GM08714 (cell line): Measurements from ENCODE around the gene DMRTA1.
"Not testable (repeated sequence)": the region's sequence is repeated elsewhere in the genome, so short reads cannot be mapped to it uniquely, and the experiment has no call there.

Experiments
- H3K4me3 ChIP-seq: fragments of 200-500 bp; sonication (Bioruptor generic); 2 replicates; pipeline ENCODE4 v1.5.1; 2014; ENCODE audit warnings: mild to moderate bottlenecking, low read length, inconsistent platforms
- ZNF274 ChIP-seq: IDR thresholded peaks from 2 replicates; pipeline ENCODE4 v1.6.1; 2012; ENCODE audit warnings: mild to moderate bottlenecking, low read depth, low read length

The DMRTA1 gene, protein sequence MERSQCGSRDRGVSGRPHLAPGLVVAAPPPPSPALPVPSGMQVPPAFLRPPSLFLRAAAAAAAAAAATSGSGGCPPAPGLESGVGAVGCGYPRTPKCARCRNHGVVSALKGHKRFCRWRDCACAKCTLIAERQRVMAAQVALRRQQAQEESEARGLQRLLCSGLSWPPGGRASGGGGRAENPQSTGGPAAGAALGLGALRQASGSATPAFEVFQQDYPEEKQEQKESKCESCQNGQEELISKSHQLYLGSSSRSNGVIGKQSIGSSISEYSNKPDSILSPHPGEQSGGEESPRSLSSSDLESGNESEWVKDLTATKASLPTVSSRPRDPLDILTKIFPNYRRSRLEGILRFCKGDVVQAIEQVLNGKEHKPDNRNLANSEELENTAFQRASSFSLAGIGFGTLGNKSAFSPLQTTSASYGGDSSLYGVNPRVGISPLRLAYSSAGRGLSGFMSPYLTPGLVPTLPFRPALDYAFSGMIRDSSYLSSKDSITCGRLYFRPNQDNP

DNA sequence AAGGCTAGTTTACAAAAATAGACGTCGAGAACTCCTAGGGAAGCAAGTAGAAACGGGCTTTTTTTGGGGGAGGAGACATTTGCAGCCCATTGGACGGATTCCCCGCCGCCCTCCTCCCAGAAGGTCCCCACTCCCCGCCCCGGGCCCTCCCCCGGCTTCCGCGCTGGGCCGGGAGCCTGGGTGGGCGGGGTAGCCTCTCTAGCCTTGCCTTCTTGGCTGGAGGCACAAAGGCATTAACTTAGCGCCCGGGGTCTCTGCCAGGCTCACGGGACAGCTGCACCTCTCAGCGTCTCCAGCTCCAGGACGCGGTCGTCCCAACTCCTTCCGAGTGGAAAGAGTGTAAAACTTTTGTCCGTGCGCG lies at the start of gene DMRTA1:
Gene DMRTA1, plus strand, starts transcription at position 236 of the 361 bp plus-strand sequence. CDS start 242 bp downstream, outside the sequence.
- H3K4me3 ChIP-seq: peak within 1 kb of the TSS; percentile 48
- TF ChIP-seq ZNF274: no peak

DNA sequence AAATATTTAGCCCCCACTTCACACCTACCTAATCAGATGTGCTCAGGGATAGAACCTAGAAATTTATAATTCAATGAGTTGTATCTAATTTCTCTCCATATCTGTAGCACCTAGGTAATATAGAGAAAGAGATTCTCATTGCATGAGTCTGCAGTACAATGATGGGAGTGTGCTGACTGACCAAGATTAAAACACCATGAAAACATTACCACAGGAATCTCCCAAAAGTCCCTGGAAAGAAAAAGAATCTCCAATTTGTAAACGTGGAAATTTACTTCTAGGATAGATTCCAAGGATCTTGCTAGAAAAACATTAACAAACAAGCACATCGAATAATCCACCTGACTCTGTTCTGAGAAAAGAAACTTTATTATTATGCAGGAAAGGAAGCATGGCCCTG lies 45.0 kb upstream of the DMRTA1 start:
- H3K4me3 ChIP-seq: no peak overlapping the region
- TF ChIP-seq ZNF274: no peak

DNA sequence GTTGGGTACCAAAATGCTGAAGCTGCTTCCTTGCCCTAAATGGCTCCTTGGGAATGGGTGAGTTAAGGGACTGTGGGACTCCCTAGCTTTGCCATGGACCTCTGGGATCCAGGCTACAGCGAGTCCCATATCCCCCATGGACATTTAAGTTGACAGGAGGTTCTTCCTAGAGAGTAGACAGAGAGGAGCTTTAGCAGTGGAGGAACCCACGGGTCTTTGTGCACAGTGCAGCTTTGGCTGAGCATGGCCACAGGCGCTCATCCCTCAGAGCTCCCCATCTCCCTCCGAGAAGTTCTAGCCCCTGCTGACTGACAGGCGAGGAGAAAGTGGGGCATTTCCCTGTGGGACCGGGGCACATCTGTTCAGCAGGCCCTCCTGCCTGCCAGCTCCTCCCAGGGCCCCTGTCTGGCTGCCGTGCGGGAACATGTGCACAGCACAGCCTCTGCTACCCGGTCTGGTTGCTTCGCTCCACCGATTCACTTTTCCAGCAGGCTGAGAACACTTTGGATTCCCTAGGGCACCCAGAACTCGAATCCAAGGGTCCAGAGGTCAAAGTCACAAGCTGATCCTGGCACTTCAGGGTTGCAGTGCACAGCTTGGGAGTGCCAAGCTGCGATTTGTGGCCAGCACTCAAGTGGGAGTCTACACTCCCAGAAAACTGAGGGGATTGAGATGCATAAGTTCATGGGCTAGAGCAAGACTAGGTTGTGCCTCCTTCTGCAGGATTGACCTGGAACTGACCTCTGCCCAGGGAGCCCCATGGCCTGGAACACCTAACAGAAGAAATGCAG lies 40.6 kb upstream of the DMRTA1 start:
- H3K4me3 ChIP-seq: no peak overlapping the region
- TF ChIP-seq ZNF274: no peak

DNA sequence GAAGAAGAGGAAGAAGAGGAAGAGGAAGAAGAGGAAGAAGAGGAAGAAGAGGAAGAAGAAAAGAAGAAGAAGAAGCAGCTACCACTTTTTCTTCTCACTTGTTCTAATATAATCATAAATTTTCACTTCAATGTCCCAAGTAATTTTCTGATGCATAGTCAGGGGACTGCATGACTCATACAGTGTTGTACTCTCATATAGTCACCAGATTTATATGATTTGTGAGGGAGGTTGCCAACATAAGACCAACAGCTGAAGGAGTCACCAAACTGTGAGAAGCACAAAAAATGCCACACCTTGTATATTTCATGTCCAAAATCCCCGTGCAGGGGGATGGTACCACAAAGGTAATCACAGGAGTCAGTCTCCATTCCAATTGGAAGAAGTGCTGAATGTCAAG lies 32.7 kb upstream of the DMRTA1 start:
- H3K4me3 ChIP-seq: no peak overlapping the region
- no peak for TF ChIP-seq ZNF274

DNA sequence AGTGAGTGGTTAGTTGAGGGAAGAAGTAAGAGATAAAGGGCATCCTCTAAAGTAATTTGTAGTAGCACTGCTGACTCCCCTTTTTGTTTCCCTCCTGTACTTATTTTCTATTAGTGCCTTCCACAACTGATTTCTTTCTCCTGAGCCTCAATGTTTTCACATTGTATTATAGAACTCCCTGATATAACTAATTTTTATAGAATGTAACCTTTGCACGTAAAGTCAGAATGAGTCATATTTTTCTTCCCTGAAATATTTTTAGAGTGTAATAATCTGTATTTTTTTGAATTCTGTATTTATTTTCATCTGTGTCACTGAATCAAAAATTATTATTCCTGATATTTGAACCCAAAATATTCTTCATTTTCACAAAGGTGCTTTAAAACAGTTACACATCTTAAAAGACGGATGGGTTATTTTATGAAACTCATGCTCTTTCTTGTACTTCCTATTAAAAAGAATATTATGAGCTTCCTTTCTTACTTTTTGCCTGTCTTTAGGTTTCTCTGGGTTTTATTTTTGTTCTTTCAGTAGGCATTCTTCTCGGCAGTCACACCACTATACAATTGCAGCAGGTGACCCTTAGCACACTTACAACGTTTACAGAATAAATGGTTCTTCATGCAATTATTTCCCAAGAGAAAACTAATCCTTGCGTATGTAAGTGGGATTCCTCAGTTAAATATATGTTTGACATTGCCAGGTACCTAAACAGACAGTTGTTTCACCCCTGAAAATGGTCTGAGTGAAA lies 30.5 kb upstream of the DMRTA1 start:
- no peak overlapping the region for H3K4me3 ChIP-seq
- TF ChIP-seq ZNF274: no peak

DNA sequence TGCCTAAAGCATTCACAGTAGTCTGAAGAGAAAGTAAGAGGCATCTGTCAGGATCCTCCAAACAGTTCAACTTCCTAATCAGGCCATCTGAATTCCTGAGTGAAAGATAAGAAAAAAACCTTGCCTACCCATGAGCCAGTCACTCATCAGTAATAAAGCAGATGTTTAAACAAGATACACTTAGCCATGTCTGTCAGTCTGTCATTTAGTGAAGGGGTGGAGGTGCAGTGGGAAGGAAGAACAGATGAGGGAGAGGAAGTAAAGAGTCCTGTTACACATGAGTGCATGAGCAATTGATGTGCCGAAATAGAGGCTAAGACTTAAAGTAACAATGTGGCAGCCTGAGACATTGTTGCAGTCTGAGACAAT lies 29.9 kb upstream of the DMRTA1 start:
- TF ChIP-seq ZNF274: no peak

DNA sequence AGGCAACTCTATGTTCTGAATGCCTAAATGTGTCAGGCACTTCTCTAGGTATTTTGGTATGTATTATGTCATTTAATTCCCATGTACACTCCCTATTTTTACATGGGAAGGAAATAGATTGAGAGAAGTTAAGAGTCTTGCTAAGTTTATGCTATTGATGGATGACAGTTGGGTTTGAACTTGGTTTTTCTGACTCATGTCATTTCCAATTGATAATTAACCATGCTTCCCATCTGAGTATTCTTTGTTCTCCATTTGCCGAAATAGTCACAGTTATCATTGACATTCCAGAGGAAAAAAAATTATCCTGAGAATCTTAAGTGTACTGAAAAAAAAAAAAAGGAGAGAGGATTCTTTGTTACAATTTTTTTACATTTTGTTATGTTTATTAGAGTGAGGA lies 23.1 kb upstream of the DMRTA1 start:
- no peak for TF ChIP-seq ZNF274

More for the DNA sequence above, 29.9 kb upstream of the DMRTA1 start:
- H3K4me3 ChIP-seq: no peak overlapping the region

DNA sequence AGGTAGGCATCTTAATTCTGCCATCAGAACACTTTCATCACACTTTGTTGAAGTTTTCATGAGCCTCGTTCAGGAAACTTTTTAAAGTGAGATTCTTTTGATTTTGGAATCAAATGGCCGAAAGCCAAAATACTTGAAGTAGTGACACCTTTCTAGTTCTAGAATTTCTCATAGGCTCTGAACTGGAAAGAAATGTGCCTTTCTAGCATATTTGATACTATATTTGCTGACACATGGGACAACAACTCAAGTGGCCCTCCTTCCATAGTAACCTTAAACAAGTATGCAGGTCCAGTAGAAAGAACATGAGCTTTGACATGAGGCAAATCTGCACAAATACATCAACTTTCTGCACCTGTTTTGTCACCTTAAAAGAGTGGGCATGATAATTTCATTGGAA lies 22.0 kb upstream of the DMRTA1 start:
- no peak overlapping the region for H3K4me3 ChIP-seq
- no peak for TF ChIP-seq ZNF274

More for the DNA sequence above, 23.1 kb upstream of the DMRTA1 start:
- no peak overlapping the region for H3K4me3 ChIP-seq

DNA sequence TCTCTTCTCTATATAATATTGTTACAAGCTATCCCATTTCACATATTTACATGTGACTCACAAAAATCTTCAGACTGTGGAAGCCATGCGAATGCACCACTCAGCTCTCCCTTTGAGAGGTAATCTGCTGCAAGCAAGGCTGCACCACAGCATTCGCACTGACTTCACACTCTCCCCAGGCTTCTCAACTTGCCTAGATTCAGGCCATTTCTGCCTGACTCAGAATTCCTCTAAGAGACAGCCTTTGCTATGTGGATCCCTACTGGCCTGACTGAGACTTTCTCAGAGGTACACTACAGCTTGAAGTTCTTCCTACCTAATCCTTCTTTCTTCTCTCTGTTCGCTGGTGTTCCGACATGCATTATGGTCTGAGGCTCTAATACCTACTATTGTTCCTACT lies 21.1 kb upstream of the DMRTA1 start:
- H3K4me3 ChIP-seq: no peak overlapping the region

DNA sequence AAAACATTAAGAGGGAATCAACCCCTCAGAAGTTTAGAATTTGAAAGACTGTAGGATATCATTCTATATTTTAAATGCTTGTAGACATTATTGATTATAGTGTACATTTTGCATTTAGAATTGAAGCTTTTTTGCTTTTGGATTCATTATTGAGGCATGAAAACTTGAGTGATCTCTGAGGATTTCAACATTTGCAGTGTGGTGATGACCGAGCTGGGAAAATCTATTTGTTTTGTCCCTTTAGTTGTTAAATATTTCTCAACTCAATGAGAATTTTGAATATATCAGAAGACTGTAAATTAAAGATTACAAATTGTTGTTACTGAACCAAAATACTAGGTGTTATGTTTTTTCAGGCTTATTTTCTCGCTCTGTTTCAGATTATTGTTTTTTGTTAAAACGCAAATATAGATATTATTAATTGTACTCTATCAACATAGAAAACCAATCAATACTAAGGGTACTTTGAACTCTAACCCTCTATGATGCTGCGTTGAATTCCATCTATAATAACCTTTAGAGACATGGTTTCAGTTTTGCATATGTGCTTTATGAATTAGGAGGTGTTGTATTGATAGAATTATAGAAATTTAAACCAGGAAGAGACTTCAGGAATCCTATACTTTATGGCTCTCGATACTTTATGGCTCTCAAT lies 19.3 kb upstream of the DMRTA1 start:
- TF ChIP-seq ZNF274: no peak
- no peak overlapping the region for H3K4me3 ChIP-seq

More for the DNA sequence above, 21.1 kb upstream of the DMRTA1 start:
- no peak for TF ChIP-seq ZNF274

DNA sequence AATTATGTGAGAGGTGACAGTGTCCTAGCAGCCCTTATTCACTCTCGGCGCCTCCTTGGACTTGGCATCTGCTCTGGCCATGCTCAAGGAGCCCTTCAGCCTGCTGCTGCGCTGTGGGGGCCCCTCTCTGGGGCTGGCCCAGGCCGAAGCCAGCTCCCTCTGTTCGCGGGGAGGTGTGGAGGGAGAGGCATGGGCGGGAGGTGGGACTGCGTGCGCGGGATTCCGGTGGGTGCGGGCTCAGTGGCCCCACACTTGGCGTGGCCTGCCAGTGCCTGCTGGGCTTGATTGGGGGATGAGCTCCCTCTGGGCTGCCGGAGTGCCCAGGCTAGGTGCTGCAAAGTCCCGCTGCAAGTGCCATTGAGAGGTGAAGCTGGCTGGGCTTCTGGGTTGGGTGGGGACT lies 12.9 kb upstream of the DMRTA1 start:
- H3K4me3 ChIP-seq: no peak overlapping the region
- no peak for TF ChIP-seq ZNF274

DNA sequence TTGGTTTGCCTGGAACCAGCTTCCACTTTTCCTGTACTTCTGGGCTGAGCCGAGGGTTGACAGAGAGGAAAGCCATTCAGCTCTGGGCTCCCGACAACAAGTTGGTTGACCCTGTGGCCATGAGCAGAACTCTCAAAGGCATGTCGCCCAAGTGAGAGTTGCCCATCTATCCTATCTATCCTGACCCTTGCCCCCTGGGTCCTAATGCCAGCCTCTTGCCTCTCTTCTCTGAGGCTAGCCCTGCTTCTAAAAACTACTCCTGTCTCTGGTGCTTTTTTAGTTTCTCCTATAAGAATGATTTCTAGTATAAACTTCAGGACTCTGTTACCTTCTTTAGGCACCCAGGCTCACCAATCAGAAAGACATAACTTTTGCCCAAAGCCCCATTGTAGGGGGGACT lies 11.4 kb upstream of the DMRTA1 start:
- not testable (repeated sequence) for H3K4me3 ChIP-seq

DNA sequence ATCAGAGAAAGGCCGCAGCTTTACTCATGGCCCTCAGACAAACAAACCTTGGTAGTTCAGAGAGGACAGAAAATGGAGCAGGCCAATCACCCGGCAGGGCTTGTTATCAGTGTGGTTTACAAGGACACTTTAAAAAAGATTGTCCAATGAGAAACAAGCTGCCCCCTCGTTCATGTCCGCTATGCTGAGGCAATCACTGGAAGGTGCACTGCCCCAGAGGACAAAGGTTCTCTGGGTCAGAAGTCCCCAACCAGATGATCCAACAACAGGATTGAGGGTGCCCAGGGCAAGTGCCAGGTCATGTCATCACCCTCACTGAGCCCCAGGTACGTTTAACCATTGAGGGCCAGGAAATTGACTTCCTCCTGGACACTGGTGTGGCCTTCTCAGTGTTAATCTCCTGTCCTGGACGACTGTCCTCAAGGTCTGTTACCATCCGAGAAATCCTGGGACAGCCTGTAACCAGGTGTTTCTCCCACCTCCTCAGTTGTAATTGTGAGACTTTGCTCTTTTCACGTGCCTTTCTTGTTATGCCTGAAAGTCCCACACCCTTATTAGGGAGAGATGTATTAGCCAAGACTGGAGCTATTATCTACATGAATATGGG lies 9.1 kb upstream of the DMRTA1 start:
- H3K4me3 ChIP-seq: not testable (repeated sequence)

DNA sequence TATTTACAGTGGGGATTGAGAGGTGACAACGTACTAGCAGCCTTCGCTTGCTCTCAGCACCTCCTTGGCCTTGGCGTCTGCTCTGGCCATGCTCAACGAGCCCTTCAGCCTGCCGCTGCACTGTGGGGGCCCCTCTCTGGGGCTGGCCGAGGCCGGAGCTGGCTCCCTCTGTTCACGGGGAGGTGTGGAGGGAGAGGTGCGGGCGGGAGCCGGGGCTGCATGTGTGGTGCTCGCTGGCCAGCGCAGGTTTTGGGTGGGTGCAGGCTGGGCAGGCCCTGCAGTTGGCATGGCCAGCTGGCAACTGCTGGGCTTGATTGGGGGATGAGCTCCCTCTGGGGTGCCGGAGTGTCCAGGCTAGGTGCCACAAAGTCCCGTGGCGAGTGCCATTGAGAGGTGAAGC lies 5.8 kb upstream of the DMRTA1 start:
- no peak overlapping the region for H3K4me3 ChIP-seq
- no peak for TF ChIP-seq ZNF274
